Mesenteric fat pad (tissue), 1 donor: ENCODE measurements around the gene TRAPPC2. TPM values are rescaled to one million over a fixed set of nuclear protein-coding genes. Genes with fewer than 3 reads are reported as not detected.
"Not testable (repeated sequence)": the region's sequence is repeated elsewhere in the genome, so short reads cannot be mapped to it uniquely, and the experiment has no call there.

Source experiments
- DNase-seq: peaks from one replicate; pipeline ENCODE4 v3.0.0-alpha.2; 2020; ENCODE audit warnings: low spot score
- total RNA-seq: library from RNA; stranded (reverse); fragmentation: NEBNext Ultra II Directional; extraction: Animal tissue kit (Norgen Biotek cat#: 25700); gene quantifications from one replicate; pipeline ENCODE4 v1.2.1, GENCODE V29; 2021
- donor health status: DM: yes; HTN: yes; CAD: no.

Gene TRAPPC2
- total RNA-seq, 1 donor from 2014 or later = 7.2 TPM

GRCh38 chrX:13748486-13748885 is 14.1 kb upstream of the TRAPPC2 start:
- DNase-seq = no peak

- DNase-seq = no peak
Measured at GRCh38 chrX:13747836-13748235, 13.4 kb upstream of the TRAPPC2 start.

GRCh38 chrX:13742397-13743176 is 8.2 kb upstream of the TRAPPC2 start:
- DNase-seq = no peak

DNA sequence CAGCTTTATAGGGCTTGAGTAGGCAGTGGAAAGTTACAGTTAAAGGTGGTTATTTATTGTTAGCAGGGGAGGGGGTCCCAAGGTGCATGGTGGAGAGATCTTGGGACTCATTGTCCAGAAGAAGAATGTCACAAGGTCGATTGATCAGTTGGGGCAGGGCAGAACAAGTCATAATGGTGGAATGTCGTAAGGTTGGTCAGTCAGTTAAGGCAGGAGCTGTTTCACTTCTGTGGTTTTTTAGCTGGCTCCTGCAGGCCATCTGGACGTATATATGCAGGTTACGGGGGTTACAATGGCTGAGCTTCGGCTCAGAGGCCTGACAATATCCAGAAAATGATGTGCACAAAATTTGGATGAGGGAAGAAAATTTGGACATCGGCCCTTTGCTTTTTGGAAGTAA is 7.3 kb upstream of the TRAPPC2 start:
- no peak for DNase-seq

DNA sequence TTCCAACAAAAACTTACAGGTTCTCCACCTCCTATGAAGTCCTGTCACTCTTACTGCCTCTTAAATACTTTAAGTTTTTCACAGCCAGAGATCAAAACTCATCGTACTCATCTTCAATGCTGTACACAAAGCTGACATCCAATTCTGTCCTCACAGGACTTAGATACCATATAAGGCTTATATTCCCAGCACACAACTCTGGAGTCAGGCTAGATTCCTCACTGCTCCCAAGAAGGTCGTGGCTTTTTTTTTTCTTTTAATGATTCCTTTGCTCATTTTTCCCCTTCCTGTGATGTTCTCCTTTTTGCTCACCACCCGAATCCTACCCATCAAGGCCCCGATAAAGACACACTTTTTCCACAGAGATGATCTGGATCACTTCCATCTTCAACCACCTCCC is 914 bp downstream of the TRAPPC2 start:
- no peak for DNase-seq

DNA sequence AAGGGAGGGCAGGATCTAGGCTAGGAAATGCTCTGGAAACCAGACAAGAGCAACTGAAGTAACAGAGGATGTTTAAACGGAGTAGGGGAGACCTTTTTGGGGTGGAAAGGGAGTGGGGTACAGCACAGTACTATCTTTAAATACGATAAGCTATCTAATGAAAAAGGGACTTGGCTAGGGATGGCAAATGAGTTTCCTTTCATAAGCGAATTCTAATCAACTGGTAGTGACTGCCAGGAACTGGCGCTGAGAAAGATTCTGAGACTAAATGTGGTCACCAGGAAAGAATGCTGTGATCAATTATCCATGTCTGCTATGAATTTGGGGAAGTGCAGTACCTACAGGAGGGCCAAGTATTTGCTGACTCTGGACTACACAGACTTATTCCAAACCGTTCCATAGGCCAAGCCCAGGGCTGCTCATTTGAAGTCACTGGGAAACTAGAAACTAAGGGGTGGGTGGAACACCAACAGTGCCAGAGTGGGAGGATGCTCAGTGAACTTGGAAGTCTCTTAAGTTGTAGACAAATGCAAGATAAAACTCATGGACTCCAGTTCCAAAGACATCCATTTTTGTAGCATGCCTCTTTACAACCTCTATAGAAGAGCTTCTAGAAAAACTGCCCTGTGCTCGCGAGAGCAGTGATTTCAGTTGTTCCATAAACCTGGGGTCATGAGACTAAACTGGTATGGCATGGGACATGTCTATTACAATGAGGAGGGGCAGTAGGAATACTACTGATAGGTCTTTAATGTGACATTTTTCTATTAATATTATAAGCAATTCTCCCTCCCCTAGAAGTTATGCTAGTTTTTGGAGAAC is 2.0 kb downstream of the TRAPPC2 start:
- no peak for DNase-seq

GRCh38 chrX:13730523-13730922 is 3.9 kb downstream of the TRAPPC2 start:
- not testable (repeated sequence) for DNase-seq

DNA sequence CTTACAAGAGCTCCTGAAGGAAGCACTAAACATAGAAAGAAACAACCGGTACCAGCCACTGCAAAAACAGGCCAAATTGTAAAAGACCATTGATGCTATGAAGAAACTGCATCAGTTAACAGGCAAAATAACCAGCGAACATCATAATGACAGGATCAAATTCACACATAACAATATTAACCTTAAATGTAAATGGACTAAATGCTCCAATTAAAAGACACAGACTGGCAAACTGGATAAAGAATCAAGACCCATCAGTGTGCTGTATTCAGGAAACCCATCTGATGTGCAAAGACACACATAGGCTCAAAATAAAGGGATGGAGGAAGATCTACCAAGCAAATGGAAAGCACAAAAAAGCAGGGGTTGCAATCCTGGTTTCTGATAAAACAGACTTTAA is 7.8 kb downstream of the TRAPPC2 start:
- DNase-seq = not testable (repeated sequence)

GRCh38 chrX:13724878-13725277 is 9.5 kb downstream of the TRAPPC2 start:
- not testable (repeated sequence) for DNase-seq

- DNase-seq = no peak
Measured at GRCh38 chrX:13721819-13722519, 12.5 kb downstream of the TRAPPC2 start.

DNA sequence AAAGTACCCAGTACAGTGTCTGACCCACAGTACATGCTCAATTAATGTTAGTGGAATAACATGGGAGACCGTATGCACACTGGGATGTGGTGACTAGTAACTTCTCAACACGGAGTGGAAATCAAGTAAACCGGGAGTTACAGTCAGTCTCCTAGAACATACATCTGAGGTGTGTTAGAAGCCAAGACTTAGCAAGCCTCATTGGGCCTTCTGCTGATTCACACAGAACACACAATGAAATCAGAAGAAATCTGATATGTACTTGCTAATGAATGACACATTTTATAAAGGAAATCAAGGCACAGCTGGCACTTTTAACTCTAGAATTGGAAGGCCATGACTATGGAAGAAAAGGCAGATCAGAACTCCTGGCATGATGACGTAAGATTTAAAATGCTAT is 13.0 kb downstream of the TRAPPC2 start:
- DNase-seq = no peak

- DNase-seq = no peak
Measured at GRCh38 chrX:13719192-13719856, 15.1 kb downstream of the TRAPPC2 start.

DNA sequence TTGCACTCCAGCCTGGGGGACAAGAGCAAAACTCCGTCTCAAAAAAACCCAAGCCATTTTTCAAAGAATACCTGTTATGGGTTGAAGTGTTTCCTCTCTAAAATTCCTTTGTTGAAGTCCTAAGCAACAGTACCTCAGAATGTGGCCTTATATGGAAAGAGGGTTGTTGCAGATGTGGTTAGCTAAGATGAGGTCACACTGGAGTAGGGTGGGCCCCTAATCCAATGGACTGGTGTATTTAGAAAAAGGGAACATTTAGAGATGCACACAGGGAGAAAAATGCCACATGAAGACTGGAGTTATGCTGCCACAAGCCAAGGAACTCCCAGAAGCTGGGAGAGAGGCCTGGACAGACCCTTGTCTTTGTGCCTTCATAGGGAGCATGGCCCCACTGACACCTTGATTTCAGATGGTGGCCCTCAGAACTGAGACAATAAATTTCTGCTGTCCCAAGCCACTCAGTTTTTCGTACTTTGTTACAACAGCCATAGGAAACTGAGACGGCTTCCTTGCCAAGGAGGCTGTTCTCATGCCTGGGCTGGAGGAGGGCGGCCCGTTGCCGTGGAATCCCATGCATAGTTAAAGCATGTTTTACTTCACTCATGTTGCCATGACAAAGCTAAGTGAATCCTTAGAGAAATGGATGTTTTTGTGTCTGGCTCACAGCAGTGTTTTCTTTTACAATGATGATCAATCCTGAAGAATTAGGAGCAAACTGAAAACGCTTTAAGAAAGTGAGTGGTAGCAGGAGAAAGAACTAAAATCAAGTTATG is 16.5 kb downstream of the TRAPPC2 start:
- DNase-seq = no peak

- DNase-seq = no peak
Measured at GRCh38 chrX:13716905-13717304, 17.5 kb downstream of the TRAPPC2 start.

GRCh38 chrX:13716455-13716854 is 18.0 kb downstream of the TRAPPC2 start:
- DNase-seq = no peak

DNA sequence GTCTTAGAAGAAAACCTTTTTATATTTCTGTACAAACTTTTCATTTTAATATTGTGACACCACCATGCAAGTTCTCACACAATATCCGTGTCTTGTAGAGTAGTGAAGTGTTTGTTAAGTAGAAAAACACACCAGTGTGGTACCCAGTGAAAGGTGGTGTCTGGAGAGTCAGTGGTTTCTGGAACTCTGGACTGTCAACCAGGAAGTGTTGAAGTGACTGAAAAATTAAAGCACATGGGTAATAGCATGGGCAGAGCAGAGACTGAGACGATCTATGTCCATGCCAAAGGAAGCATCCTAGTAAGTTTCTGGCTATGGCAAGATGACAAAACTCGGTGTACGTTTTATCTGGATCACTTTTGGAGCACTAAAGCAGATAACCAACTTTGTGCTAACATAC is 23.3 kb downstream of the TRAPPC2 start:
- DNase-seq = no peak

DNA sequence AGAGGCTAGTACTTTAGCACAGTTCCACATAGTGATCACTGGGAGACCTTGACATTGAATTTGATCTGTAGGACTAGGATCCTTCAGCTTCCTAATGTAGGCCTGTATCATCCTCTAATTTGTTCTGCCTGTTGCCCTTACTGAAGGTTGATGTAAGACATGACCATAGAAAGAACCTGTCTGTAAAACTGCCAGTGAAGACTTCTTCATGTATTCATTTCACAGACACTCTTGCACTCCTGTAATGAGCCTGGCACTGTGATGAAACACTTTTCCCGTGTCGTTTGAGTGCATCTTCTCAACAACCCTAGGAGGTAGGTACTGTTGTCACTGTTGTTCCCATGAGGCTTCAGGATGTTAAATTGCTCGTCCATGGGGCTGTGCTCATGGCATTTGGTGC is 30.8 kb downstream of the TRAPPC2 start:
- DNase-seq = no peak

- DNase-seq = no peak
Measured at GRCh38 chrX:13703135-13703534, 31.3 kb downstream of the TRAPPC2 start.

DNA sequence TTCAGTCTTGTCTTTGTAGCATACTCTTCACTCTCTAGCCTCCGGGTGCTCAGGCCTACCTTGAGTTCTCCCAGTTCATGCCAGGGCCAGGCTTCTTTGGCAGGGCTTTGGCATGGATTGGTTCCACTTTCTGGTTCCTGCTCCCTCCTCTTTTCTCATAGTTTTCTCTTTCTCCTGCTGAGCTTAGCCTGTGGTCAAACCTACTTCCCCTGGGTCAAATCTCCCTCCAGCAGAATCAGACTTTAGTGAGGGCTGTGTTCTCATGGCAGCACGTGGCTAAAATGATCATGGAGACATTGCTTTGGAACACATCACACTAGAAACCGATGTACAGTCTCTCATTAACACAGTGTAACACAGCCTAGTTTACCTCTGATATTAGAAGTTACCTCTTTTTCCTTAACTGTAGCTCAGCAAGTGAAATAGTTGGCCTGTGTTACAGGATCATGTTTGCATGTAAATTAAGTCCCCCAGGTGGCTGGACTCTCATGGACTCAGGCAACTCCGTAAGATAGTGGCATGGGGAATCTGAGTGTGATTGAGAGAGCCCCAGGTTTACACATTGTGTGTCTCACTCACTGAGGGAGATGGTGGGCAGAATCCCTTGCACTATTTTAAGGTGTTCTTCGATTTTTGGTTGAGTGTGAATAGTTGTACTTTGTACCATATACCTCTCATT is 32.2 kb downstream of the TRAPPC2 start:
- no peak for DNase-seq

- no peak for DNase-seq
Measured at GRCh38 chrX:13700380-13700779, 34.0 kb downstream of the TRAPPC2 start.
